Peyer's patch (tissue), 4 donors: Measurements from ENCODE around the gene AGPS. TPM values are rescaled to one million over a fixed set of nuclear protein-coding genes. Genes with fewer than 3 reads are reported as not detected.
"Not testable (repeated sequence)": the region's sequence is repeated elsewhere in the genome, so short reads cannot be mapped to it uniquely, and the experiment has no call there.

Experiments used
- DNase-seq, 3 donors: peaks; one replicate each; pipeline ENCODE4 v3.0.0-alpha.2; 2017 to 2019
- H3K27ac ChIP-seq, 4 donors: fragments of 200-600 bp; sonication (generic); one replicate each; pipeline ENCODE4 v1.5.1; 2016 to 2019
- H3K27me3 ChIP-seq, 2 donors: fragments of 200-600 bp; sonication (generic); one replicate each; pipeline ENCODE4 v1.5.1; 2019
- H3K36me3 ChIP-seq, 3 donors: fragments of 200-600 bp; sonication (generic); one replicate each; pipeline ENCODE4 v1.5.1; 2016 to 2019
- H3K4me1 ChIP-seq, 4 donors: fragments of 200-600 bp; sonication (generic); one replicate each; pipeline ENCODE4 v1.5.1; 2016 to 2019
- H3K4me3 ChIP-seq, 4 donors: fragments of 200-600 bp; sonication (generic); 1 replicate in 3 of 4; 2 replicates in 1 of 4; pipeline ENCODE4 v1.5.1; 2016 to 2019; ENCODE audit warnings: mild to moderate bottlenecking in 1 of 4
- H3K9me3 ChIP-seq, 4 donors: fragments of 200-600 bp; sonication (generic); one replicate each; pipeline ENCODE4 v1.5.1; 2016 to 2019; ENCODE audit warnings: mild to moderate bottlenecking in 1 of 4
- POLR2A ChIP-seq, 2 donors: fragments of 450-650 bp; IDR thresholded peaks; one replicate each; pipeline ENCODE4 v1.5.1; 2017; ENCODE audit warnings: antibody characterized with exemption in 2 of 2, mild to moderate bottlenecking in 2 of 2, moderate library complexity in 2 of 2
- total RNA-seq, 4 donors: library from RNA; depleted of rRNA; stranded (reverse); fragments of >200 nt; gene quantifications; one replicate each; pipeline ENCODE4 v1.1.0, GENCODE V29; 2016
- TF ChIP-seq, protein P1 (sequence below), 6 experiments: fragments of 450-650 bp in 4 of 6; fragments of 200-600 bp in 2 of 6; sonication (generic) in 1 of 6; IDR thresholded peaks; one replicate each; pipeline ENCODE4 v1.5.1; 2017 to 2019; ENCODE audit warnings: antibody characterized with exemption in 6 of 6, mild to moderate bottlenecking in 3 of 6, moderate library complexity in 1 of 6

Gene AGPS
- total RNA-seq, 4 donors from 2014 or later: 18.2 to 26.3 (median 21.0) TPM

DNA sequence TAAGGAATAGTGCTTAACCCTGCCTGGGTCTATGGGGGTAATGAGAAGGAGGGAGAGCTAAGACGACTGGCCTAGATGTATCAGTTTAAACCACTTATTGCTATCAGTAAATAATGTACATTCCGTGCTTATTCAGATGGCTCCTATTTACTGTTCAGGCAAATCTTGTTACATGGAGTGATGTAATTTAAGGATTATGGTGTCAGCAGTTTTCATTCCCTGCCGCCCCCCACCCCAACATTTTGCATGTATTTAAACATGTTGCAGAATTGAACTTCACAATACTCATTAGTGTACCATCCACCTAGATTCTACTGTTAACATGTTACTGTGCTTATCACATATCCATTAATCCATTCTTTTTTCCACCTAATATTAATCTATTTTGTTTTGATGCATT lies 11.7 kb downstream of the AGPS start:
- Histone ChIP-seq H3K36me3 (no peaks in the 10 kb centered on the region), H3K4me3 (no peak overlapping the region), H3K27ac (no peak overlapping the region), H3K9me3 (no peaks in the 10 kb centered on the region), H3K4me1 (peaks cover 0 to 13% (median 0%) of the 10 kb centered on the region in 4 donors), H3K27me3 (no peaks in the 10 kb centered on the region)
- no peak for DNase-seq
- TF ChIP-seq POLR2A (IDR thresholded peaks at IDR 0.05): no peak
- TF ChIP-seq, protein P1, sequence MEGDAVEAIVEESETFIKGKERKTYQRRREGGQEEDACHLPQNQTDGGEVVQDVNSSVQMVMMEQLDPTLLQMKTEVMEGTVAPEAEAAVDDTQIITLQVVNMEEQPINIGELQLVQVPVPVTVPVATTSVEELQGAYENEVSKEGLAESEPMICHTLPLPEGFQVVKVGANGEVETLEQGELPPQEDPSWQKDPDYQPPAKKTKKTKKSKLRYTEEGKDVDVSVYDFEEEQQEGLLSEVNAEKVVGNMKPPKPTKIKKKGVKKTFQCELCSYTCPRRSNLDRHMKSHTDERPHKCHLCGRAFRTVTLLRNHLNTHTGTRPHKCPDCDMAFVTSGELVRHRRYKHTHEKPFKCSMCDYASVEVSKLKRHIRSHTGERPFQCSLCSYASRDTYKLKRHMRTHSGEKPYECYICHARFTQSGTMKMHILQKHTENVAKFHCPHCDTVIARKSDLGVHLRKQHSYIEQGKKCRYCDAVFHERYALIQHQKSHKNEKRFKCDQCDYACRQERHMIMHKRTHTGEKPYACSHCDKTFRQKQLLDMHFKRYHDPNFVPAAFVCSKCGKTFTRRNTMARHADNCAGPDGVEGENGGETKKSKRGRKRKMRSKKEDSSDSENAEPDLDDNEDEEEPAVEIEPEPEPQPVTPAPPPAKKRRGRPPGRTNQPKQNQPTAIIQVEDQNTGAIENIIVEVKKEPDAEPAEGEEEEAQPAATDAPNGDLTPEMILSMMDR (IDR thresholded peaks at IDR 0.05): no peak

DNA sequence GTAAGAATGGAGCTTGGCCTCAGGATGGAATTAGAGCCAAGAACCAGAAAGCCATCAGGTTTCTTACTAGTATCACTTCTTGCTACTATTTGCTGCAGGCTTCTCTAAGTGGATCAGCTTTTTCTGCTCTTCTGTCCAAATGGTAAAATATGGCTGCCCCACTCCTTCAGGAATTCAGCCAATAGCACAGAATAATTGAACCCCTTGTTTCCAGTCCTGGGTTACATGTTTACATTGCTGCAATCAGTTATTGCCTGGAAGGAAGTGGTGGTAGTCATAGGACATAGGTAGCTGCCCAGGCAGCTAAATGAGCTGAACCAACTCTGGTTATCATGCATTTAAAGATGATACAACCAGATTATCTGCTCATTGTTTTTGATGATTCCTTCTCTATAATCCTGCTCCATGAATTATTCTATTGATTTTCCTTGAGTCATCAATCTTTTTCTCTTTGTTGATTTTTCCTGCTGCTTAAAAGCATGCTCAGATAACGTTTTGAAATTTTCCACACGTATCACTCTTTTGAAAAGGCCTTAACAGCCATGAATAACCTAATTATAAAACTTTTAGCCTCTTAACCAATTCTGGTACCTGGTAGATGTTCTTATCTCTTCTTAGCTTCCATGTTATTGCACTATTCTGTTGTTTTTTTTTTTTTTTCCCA lies 12.6 kb downstream of the AGPS start:
- no peaks in the 10 kb centered on the region for H3K36me3 ChIP-seq

DNA sequence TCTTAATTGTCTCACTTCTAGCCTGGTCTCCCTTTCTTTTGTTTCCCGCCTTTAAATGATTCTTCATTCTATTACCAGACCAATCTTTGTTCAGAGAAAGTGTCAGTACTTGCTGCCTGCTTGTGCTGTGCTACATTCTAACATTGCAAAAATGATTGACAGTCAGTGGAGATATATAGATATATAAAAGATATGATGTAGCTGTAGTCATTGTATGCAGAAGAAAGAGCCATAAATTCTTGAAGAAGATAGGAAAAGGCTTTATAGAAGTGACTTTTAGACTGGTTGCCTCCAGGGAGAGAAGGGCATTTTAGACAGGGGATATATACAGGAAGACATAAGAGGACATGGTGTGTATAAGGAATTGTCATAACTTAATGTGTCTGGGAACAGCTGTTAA lies 13.6 kb downstream of the AGPS start:
- H3K27ac ChIP-seq: no peak overlapping the region
- TF ChIP-seq, protein P1 (IDR thresholded peaks at IDR 0.05): no peak
- no peak for TF ChIP-seq POLR2A (IDR thresholded peaks at IDR 0.05)
- no peaks in the 10 kb centered on the region for H3K27me3 ChIP-seq
- H3K4me1 ChIP-seq: peaks cover 0 to 9% (median 0%) of the 10 kb centered on the region in 4 donors
- no peak for DNase-seq
- H3K9me3 ChIP-seq: no peaks in the 10 kb centered on the region
- H3K36me3 ChIP-seq: no peaks in the 10 kb centered on the region
- H3K4me3 ChIP-seq: no peak overlapping the region

More for the DNA sequence above, 12.6 kb downstream of the AGPS start:
- no peaks in the 10 kb centered on the region for H3K9me3 ChIP-seq
- no peak for DNase-seq
- H3K27me3 ChIP-seq: no peaks in the 10 kb centered on the region
- no peak overlapping the region for H3K27ac ChIP-seq
- H3K4me3 ChIP-seq: no peak overlapping the region
- peaks cover 0 to 9% (median 0%) of the 10 kb centered on the region in 4 donors for H3K4me1 ChIP-seq
- TF ChIP-seq, protein P1 (IDR thresholded peaks at IDR 0.05): no peak
- no peak for TF ChIP-seq POLR2A (IDR thresholded peaks at IDR 0.05)

DNA sequence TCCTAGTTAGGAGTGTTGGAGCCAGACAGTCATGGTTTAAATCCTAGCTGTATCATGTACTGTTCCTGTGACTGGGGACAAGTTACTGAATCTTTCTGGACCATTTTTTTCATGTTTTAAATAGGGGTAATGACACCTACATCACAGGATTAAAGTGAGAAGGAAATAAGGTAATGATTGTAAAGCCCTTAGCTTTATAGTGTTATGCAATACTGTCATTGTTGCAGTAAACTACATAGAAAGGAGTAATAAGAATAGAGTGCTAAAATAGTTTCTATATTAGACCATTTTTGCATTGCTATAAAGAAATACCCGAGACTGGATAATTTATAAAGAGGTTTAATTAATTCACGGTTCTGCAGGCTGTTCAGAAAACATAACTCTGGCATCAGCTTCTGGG lies 14.5 kb downstream of the AGPS start:
- no peak for DNase-seq
- Histone ChIP-seq H3K27me3 (no peaks in the 10 kb centered on the region), H3K4me3 (no peak overlapping the region), H3K27ac (no peak overlapping the region), H3K36me3 (no peaks in the 10 kb centered on the region), H3K9me3 (no peaks in the 10 kb centered on the region), H3K4me1 (peaks cover 0 to 9% (median 0%) of the 10 kb centered on the region in 4 donors)
- TF ChIP-seq, protein P1 (IDR thresholded peaks at IDR 0.05): no peak
- TF ChIP-seq POLR2A (IDR thresholded peaks at IDR 0.05): no peak

DNA sequence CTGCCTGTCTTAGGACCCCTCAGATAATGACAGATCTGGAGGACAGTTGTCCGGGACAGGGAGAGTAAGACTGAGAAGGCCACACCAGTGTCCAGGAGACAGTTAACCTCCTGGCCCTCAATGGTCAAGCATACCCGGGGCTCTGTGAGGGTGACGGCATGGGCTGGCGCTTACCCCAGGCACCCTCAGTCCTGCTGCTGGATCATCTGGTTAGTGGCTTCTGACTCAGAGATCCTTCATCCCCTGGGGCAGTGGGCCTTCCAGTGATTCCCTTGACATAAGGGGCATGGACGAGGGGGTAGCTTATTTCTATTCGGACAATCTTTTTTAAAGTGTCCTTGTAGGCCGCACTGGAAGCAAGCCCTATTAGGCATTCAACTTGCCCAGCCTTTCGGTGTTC lies 18.1 kb downstream of the AGPS start:
- not testable (repeated sequence) for H3K4me1 ChIP-seq, H3K9me3 ChIP-seq, H3K27ac ChIP-seq, H3K36me3 ChIP-seq, H3K27me3 ChIP-seq, DNase-seq, H3K4me3 ChIP-seq

DNA sequence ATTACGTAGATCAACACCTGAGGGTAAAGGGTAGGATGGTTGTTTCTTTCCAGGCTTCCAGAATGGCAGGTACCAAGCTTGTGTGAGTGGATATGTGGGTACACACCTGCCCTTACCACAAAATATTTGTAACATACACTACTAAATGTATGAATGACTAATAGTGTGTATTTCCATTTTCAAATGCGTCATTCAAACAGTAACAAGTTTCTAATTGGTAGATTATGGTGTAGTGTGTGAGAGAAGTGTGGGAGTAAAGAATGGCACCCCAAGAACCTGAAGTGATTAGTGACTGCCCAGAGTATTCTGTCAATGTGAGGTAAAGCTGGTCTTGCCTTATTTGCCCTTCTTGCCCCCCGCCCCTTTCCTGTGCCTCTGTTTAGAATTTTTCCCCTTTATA lies 21.1 kb downstream of the AGPS start:
- no peak overlapping the region for H3K27ac ChIP-seq
- DNase-seq: no peak
- no peaks in the 10 kb centered on the region for H3K36me3 ChIP-seq
- TF ChIP-seq, protein P1 (IDR thresholded peaks at IDR 0.05): no peak
- TF ChIP-seq POLR2A (IDR thresholded peaks at IDR 0.05): no peak
- H3K4me1 ChIP-seq: no peaks in the 10 kb centered on the region
- H3K27me3 ChIP-seq: no peaks in the 10 kb centered on the region
- no peak overlapping the region for H3K4me3 ChIP-seq
- H3K9me3 ChIP-seq: no peaks in the 10 kb centered on the region
